Measurements from ENCODE around the gene TENM4.

TENM4 gene

DNA sequence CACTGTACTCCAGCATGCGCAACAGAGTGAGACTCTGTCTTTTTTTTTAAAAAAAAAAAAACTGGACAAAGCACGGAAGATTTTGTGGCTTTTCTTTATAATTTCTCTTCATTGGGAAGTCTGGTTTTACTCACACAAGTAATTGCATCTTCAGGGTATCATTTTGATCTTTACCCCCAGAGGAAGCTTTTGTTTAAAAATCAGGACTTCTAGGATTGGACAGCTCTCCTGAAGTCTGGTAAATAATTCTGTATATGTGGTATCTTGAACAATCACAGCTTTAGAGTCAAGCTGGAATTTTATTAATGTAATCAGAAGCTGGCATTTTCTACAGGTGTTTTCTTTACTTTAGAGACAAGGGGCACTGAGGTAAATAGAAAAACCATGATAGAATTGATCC, 658.1 kb downstream of the TENM4 start:
- Histone ChIP-seq H4K20me1 (ENCODE audit: insufficient read depth, low read length) (no peaks in the 10 kb centered on the region), H3K36me3 (ENCODE audit: insufficient read depth, low read length) (no peaks in the 10 kb centered on the region), H3K9me3 (ENCODE audit: insufficient read depth, low read length, severe bottlenecking) (no peaks in the 10 kb centered on the region), H3K27me3 (ENCODE audit: insufficient read depth, low read length, poor library complexity) (no peaks in the 10 kb centered on the region), H3K79me2 (ENCODE audit: insufficient read depth, low read length) (no peaks in the 10 kb centered on the region), H3K9ac (ENCODE audit: low read depth, low read length) (no peak overlapping the region), H3K4me3 (ENCODE audit: low read depth in 1 of 2, low read length in 2 of 2) (no peak overlapping the region), H2AFZ (ENCODE audit: low read depth, low read length) (no peak overlapping the region), H3K4me2 (ENCODE audit: insufficient read depth, low read length) (no peak overlapping the region), H3K27ac (ENCODE audit: low read length) (no peak overlapping the region), H3K4me1 (ENCODE audit: insufficient read depth, low read length) (no peaks in the 10 kb centered on the region)
- no peak for TF ChIP-seq EZH2 (IDR thresholded peaks at IDR 0.05; ENCODE audit: borderline replicate concordance, low read depth, low read length, severe bottlenecking)
- TF ChIP-seq, protein P1, sequence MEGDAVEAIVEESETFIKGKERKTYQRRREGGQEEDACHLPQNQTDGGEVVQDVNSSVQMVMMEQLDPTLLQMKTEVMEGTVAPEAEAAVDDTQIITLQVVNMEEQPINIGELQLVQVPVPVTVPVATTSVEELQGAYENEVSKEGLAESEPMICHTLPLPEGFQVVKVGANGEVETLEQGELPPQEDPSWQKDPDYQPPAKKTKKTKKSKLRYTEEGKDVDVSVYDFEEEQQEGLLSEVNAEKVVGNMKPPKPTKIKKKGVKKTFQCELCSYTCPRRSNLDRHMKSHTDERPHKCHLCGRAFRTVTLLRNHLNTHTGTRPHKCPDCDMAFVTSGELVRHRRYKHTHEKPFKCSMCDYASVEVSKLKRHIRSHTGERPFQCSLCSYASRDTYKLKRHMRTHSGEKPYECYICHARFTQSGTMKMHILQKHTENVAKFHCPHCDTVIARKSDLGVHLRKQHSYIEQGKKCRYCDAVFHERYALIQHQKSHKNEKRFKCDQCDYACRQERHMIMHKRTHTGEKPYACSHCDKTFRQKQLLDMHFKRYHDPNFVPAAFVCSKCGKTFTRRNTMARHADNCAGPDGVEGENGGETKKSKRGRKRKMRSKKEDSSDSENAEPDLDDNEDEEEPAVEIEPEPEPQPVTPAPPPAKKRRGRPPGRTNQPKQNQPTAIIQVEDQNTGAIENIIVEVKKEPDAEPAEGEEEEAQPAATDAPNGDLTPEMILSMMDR (IDR thresholded peaks at IDR 0.05; ENCODE audit: borderline replicate concordance, extremely low read depth, low read length, poor library complexity, severe bottlenecking) = no peak
- ATAC-seq (ENCODE audit: insufficient read depth, low read depth) (no peak), DNase-seq (no peak)

DNA sequence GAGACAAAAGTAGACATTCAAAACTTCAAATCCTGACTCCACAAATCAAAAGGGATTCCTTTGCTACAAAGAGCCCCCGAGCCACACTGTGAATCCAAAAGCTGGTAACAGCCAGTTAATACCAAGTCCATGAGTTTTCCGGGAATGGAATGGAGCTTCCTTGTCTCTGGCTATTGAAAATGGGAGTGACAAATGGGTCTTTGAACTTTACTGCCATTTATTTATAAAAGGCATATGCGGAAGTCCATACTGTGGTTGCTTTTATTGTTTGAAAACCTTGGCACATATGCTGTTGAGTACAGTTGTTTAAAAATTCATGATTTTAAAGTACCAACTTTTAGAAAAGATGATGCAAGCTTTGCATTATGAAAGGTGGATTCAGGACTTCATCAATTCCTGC, 659.9 kb downstream of the TENM4 start:
- Histone ChIP-seq H3K4me1 (ENCODE audit: insufficient read depth, low read length) (no peaks in the 10 kb centered on the region), H3K4me2 (ENCODE audit: insufficient read depth, low read length) (no peak overlapping the region), H3K27me3 (ENCODE audit: insufficient read depth, low read length, poor library complexity) (no peaks in the 10 kb centered on the region), H3K27ac (ENCODE audit: low read length) (no peak overlapping the region), H3K36me3 (ENCODE audit: insufficient read depth, low read length) (no peaks in the 10 kb centered on the region), H2AFZ (ENCODE audit: low read depth, low read length) (no peak overlapping the region), H3K79me2 (ENCODE audit: insufficient read depth, low read length) (no peaks in the 10 kb centered on the region), H3K9ac (ENCODE audit: low read depth, low read length) (no peak overlapping the region), H4K20me1 (ENCODE audit: insufficient read depth, low read length) (no peaks in the 10 kb centered on the region), H3K4me3 (ENCODE audit: low read depth in 1 of 2, low read length in 2 of 2) (no peak overlapping the region), H3K9me3 (ENCODE audit: insufficient read depth, low read length, severe bottlenecking) (no peaks in the 10 kb centered on the region)
- TF ChIP-seq, protein P1 (IDR thresholded peaks at IDR 0.05; ENCODE audit: borderline replicate concordance, extremely low read depth, low read length, poor library complexity, severe bottlenecking) = no peak
- no peak for TF ChIP-seq EZH2 (IDR thresholded peaks at IDR 0.05; ENCODE audit: borderline replicate concordance, low read depth, low read length, severe bottlenecking)
- ATAC-seq (ENCODE audit: insufficient read depth, low read depth) (no peak), DNase-seq (no peak)

DNA sequence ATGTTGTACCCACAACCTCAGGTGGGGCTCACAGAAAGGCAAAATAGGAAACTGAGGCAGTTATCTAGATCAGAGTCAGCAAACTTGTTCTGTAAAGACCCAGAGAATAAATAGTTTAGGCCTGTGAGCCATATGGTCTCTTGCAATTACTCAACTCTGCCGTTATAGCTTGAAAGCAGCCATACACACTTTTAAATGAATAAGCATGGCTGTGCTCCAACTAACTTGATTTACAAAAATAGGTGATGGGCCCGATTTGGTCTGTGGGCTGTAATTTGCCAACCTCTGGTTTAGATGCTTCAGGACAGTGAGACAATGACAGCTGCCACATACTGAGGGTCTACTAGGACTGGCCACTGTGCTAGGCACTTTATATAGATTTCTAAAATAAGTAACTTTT, 667.3 kb downstream of the TENM4 start:
- Histone ChIP-seq H4K20me1 (ENCODE audit: insufficient read depth, low read length) (no peaks in the 10 kb centered on the region), H3K27ac (ENCODE audit: low read length) (no peak overlapping the region), H3K27me3 (ENCODE audit: insufficient read depth, low read length, poor library complexity) (no peaks in the 10 kb centered on the region), H2AFZ (ENCODE audit: low read depth, low read length) (no peak overlapping the region), H3K4me3 (ENCODE audit: low read depth in 1 of 2, low read length in 2 of 2) (no peak overlapping the region), H3K9me3 (ENCODE audit: insufficient read depth, low read length, severe bottlenecking) (no peaks in the 10 kb centered on the region), H3K79me2 (ENCODE audit: insufficient read depth, low read length) (no peaks in the 10 kb centered on the region), H3K36me3 (ENCODE audit: insufficient read depth, low read length) (no peaks in the 10 kb centered on the region), H3K4me2 (ENCODE audit: insufficient read depth, low read length) (no peak overlapping the region), H3K9ac (ENCODE audit: low read depth, low read length) (no peak overlapping the region), H3K4me1 (ENCODE audit: insufficient read depth, low read length) (no peaks in the 10 kb centered on the region)
- ATAC-seq (ENCODE audit: insufficient read depth, low read depth) = no peak
- TF ChIP-seq EZH2 (IDR thresholded peaks at IDR 0.05; ENCODE audit: borderline replicate concordance, low read depth, low read length, severe bottlenecking) = no peak
- TF ChIP-seq, protein P1 (IDR thresholded peaks at IDR 0.05; ENCODE audit: borderline replicate concordance, extremely low read depth, low read length, poor library complexity, severe bottlenecking) = no peak
- no peak for DNase-seq

DNA sequence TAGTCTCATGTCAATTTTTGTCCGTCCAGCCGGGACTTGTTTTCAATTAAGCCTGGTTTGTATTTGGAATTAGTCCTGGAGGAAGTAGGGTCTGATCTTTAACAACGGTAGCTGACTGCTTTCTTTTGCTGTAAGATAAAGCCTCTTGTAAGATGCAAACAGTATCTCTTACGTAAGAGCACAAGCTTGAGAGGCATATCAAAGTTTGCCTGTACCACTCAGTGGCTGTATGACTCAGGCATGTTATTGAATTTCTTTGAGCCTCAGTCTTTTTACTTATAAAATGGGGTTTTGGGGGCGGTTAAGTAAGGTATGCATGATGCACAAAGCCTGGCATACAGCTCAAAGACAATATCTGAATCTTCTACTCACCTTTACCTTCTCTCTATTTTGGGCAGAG, 667.8 kb downstream of the TENM4 start:
- H3K4me1 ChIP-seq (ENCODE audit: insufficient read depth, low read length) = no peaks in the 10 kb centered on the region
- H3K36me3 ChIP-seq (ENCODE audit: insufficient read depth, low read length) = no peaks in the 10 kb centered on the region
- no peaks in the 10 kb centered on the region for H3K27me3 ChIP-seq (ENCODE audit: insufficient read depth, low read length, poor library complexity)
- no peaks in the 10 kb centered on the region for H4K20me1 ChIP-seq (ENCODE audit: insufficient read depth, low read length)
- no peaks in the 10 kb centered on the region for H3K79me2 ChIP-seq (ENCODE audit: insufficient read depth, low read length)
- H3K27ac ChIP-seq (ENCODE audit: low read length) = no peak overlapping the region
- TF ChIP-seq, protein P1 (IDR thresholded peaks at IDR 0.05; ENCODE audit: borderline replicate concordance, extremely low read depth, low read length, poor library complexity, severe bottlenecking) = no peak
- no peak for TF ChIP-seq EZH2 (IDR thresholded peaks at IDR 0.05; ENCODE audit: borderline replicate concordance, low read depth, low read length, severe bottlenecking)
- DNase-seq = no peak
- H3K9me3 ChIP-seq (ENCODE audit: insufficient read depth, low read length, severe bottlenecking) = no peaks in the 10 kb centered on the region
- ATAC-seq (ENCODE audit: insufficient read depth, low read depth) = no peak
- H3K4me3 ChIP-seq (ENCODE audit: low read depth in 1 of 2, low read length in 2 of 2) = no peak overlapping the region
- no peak overlapping the region for H2AFZ ChIP-seq (ENCODE audit: low read depth, low read length)
- no peak overlapping the region for H3K4me2 ChIP-seq (ENCODE audit: insufficient read depth, low read length)
- no peak overlapping the region for H3K9ac ChIP-seq (ENCODE audit: low read depth, low read length)

All from DND-41 (cell line).